GM18951 (cell line): Measurements from ENCODE around the gene ZNF761.
"Not testable (repeated sequence)": the region's sequence is repeated elsewhere in the genome, so short reads cannot be mapped to it uniquely, and the experiment has no call there.

Experiments
- POLR2A ChIP-seq: IDR thresholded peaks from 4 replicates; pipeline ENCODE4 v1.6.1; 2011; ENCODE audit warnings: mild to moderate bottlenecking; ENCODE audit not compliant: insufficient read length, insufficient read depth; ENCODE audit errors: extremely low read depth
- in situ Hi-C: fragments of 300-500 bp; cut with MboI; formaldehyde crosslinking; loops from one replicate; pipeline ENCODE4 v1.12.0; 2022; ENCODE audit warnings: low sequenced_read_pairs, mixed read lengths, inconsistent platforms; ENCODE audit not compliant: unreplicated experiment

Gene ZNF761

DNA sequence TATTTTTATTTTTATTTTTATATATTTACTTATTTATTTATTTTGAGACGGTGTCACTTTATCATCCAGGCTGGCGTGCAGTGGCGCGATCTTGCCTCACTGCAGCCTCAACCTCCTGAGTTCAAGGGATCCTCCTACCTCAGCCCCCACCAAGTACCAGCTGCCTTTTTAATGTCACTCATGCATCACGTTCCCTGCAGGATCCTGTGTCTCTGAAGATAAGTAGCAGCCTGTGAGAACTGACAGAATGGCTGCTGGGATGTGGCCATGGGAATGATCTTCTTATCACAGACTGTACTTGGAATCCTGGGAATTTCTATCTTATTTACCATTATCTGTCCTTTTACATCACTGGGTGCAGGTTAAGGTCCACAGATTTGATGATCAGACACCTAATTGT lies 9.2 kb upstream of the ZNF761 start:
- TF ChIP-seq POLR2A = no peak
- in situ Hi-C loops = no loop called here

DNA sequence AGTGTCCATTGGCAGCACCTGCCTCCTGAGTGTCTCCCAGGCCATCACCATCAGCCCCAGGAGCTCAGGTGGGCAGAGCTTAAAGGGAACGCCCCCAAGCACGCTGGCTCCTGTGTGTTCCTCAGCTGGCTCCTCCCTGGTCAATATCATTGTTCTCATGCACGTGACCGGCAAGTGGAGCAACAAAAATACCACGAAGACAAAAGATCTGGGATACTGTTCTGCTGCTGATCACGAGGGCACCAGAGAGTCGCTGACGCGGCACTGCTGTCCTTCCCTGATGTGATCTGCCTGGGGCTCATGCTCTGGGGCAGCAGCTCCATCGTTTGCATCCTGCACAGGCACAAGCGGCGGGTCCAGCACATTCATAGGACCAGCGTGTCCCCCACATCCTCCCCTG lies 8.7 kb upstream of the ZNF761 start:
- in situ Hi-C loops = not testable (repeated sequence)

DNA sequence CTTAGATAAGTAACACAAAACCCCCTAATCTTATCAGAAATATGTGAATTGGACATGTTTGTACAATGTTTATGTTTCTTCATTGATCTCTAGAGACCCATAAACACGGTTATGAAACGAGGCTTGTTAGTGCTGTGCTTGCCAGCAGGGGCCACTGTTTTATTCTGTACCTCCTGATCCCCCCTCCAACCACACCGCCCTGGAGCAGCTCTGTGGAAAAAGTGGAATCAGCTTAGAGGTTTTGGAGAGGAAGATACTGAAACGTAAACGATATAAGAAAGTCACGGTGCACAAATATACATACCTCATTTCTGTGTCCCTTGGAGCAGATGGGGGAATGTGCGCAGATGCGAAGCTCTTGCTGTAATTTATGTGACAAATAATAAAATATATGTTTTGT lies 8.1 kb upstream of the ZNF761 start:
- in situ Hi-C loops = not testable (repeated sequence)

DNA sequence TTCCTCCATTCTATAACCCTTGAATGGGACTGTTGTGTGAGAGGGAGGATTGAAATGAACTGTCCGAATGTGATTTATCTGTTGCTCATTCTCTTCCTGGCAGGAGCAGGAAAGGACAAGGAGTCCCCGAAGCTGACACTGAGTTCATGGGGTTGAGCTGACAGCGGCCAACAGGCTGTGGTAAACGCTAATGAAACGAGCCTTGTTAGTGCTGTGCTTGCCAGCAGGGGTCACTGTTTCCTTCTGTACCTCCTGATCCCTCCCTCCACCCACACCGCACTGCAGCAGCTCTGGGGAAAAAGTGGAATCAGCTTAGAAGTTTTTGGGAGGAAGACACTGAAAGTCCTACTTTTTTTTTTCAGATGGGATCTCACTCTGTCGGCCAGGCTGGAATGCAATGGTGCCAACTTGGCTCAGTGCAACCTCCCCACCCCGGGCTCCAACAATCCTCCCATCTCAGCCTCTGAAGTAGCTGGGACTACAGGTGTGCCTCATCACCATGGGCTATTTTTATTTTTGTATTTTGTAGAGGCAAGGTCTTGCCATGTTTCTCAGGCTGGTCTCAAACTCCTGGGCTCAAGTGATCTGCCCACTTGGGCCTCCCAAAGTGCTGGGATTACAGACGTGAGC lies 6.7 kb upstream of the ZNF761 start:
- no peak for TF ChIP-seq POLR2A

DNA sequence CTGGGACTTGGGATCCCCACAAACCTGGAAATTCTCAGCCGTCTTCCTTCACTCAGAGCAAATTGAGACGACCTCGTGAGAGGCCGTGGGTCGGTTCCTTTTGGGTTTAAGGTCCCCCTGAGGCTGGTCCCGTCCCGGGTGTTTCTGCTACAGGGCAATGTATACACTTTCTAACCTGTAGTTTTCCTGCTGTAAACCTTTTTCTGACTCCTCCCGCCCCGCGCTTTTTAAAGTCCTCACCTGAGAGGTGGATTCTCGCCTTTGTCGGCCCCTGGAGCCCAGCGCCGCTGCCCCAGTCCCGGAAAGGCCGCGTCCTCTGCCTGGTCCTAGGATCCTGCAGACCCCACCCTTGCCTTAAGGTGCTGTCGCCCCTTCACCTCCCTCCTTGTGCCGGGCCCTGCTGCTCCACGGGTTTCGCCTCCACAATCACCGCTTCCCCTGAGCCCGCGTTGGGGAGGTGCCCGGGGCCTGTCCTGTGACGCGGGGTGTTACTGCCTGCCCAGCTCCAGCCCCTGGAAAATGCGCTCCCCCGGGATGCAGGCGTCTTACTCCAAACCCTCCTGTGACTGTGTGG lies 391 bp downstream of the ZNF761 start:
- in situ Hi-C loops = no loop called here
- no peak for TF ChIP-seq POLR2A

More for the DNA sequence above, 6.7 kb upstream of the ZNF761 start:
- in situ Hi-C loops = no loop called here

DNA sequence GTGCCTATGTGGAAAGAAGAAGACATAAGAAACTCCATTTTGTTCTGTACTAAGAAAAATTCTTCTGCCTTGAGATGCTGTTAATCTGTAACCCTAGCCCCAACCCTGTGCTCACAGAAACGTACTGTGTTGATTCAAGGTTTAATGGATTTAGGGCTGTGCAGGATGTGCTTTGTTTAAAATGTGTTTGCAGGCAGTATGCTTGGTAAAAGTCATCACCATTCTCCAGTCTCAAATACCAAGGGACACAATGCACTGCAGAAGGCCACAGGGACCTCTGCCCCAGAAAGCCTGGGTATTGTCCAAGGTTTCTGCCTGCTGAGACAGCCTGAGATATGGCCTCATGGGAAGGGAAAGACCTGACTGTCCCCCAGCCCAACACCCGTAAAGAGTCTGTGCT lies 12.0 kb downstream of the ZNF761 start:
- in situ Hi-C loops = not testable (repeated sequence)

DNA sequence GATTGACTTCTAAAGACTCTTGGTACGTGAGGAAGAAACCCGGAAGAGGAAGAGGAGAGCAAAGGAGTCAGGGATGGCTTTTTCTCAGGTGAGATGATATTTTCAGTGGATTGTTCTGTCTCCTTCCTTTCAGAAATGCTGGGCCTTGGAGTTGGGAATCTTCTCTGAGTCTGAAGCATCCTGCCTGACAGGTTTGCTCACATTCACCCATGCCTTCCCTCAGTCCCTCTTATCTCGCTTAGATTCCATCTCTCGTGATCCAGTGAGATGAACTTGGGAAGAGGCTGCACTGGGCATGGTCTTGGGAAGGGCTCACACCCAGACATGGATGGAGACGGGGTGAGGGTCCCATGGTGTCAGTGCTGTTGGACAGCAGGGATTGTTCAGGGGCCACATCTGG lies 15.4 kb downstream of the ZNF761 start:
- in situ Hi-C loops = not testable (repeated sequence)

DNA sequence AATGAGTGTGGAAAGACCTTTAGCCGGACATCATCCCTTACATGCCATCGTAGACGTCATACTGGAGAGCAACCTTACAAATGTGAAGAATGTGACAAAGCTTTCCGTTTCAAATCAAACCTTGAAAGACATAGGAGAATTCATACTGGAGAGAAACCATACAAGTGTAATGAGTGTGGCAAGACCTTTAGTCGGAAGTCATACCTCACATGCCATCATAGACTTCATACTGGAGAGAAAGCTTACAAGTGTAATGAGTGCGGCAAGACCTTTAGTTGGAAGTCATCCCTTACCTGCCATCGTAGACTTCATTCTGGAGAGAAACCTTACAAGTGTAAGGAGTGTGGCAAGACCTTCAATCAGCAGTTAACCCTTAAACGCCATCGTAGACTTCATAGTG lies 24.0 kb downstream of the ZNF761 start:
- no peak for TF ChIP-seq POLR2A
- in situ Hi-C loops = no loop called here

DNA sequence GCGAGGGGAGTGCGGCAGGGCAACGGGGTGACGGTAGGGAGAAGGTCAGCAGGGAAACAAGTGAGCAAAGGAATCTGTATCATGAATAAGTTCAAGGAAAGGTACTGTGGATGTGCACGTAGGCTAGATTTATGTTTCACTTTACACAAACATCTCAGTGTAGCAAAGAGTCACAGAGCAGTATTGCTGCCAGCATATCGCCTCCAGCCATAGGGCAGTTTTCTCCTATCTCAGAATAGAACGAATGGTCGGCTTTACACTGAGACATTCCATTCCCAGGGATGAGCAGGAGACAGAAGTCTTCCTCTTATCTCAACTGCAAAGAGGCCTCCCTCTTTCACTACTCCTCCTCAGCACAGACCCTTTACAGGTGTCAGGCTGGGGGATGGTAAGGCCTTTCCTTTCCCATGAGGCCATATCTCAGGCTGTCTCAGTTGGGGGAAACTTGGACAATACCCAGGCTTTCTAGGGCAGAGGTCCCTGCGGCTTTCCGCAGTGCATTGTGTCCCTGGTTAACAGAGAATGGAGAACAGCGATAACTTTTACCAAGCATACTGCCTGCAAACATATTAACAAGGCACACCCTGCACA lies 28.4 kb downstream of the ZNF761 start:
- in situ Hi-C loops = not testable (repeated sequence)

DNA sequence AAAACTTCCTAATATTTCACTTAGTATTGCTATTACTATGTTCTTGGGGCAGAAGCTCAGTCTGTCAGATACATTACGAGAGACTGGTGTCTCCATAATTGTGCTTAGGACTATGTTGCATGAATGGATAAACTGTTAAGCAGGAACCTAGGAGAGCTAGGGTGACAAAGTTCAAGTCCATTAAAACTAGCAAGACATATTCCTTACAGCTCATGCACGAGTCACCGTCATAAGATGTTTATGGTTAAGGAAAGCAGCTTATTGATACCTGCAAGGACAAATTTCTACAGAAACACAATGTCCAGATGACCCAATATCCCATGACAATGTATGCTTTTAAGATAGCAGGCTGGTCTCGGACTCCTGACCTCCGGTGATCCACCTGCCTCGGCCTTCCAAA lies 30.1 kb downstream of the ZNF761 start:
- in situ Hi-C loops = no loop called here
- TF ChIP-seq POLR2A = no peak

DNA sequence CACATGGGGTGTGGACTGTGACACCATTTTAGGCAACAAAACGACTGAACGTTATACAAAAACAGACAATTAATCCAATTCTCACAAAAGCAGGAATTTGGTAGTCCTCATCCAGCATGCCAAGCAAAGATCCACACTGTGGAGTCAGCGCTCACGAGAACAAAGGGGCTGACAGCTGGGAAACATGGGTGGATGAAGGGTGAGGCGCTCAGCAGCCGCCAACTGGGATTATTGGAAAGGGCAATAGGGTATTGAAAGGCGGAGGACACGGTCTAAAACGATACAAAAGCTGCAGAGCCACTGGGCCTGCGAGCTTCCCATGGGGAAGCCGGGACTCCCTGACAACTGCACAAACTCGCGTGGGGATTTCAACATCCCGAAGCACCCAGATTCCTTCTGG lies 31.1 kb downstream of the ZNF761 start:
- in situ Hi-C loops = no loop called here
- no peak for TF ChIP-seq POLR2A

DNA sequence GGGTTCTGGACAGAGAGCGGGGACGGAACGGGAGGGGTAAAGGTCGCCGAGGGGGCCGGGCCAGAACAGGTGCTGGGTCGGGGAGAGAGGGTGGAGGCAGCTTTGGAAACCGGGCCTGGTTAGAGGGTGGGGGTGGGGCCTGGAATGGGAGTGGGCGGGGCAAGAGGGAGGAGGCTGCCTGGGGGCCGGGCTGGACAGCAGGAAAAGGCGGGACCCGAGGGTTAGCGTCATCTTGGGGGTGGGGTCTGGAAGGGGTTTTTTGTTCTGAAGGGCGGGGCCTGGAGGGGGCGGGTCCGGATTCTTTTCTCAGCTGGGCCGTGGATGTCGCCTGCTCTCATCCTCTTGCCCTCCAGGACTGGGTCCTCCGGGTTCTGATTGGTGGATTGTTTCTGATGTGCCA lies 31.5 kb downstream of the ZNF761 start:
- in situ Hi-C loops = no loop called here
- TF ChIP-seq POLR2A = no peak

DNA sequence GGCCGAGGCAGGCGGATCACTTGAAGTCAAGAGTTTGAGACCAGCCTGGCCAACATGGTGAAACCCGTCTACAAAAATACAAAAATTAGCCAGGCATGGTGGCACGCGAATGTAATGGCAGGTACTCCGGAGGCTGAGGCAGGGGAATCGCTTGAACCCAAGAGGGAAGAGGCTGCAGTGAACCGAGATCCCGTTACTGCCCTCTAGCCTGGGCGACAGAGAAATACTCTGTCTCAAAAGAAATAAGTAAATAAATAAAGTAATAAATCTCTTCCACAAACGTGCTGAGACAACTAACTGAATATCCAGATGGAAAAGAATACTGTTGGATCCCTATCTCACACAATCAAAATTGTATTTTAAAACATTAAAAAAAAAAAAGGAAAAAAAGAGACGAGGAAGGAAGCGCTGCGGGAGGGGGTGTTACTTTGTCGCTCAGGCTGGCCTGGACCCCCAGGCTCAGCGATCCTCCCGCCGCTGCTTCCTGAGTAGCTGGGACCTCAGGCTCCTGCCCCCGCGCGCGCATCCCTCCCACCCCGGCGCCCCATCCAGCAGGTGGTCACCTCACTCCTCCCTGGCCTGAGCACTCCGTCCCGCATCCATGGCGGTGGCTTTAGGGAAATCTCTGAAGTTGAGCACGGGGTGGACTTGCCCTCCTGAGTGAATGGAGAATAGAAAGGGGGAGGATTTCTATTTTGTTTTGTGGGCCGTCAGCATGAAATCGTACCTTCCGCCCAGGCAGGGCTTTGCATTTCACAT lies 35.1 kb downstream of the ZNF761 start:
- no peak for TF ChIP-seq POLR2A
- in situ Hi-C loops = no loop called here

DNA sequence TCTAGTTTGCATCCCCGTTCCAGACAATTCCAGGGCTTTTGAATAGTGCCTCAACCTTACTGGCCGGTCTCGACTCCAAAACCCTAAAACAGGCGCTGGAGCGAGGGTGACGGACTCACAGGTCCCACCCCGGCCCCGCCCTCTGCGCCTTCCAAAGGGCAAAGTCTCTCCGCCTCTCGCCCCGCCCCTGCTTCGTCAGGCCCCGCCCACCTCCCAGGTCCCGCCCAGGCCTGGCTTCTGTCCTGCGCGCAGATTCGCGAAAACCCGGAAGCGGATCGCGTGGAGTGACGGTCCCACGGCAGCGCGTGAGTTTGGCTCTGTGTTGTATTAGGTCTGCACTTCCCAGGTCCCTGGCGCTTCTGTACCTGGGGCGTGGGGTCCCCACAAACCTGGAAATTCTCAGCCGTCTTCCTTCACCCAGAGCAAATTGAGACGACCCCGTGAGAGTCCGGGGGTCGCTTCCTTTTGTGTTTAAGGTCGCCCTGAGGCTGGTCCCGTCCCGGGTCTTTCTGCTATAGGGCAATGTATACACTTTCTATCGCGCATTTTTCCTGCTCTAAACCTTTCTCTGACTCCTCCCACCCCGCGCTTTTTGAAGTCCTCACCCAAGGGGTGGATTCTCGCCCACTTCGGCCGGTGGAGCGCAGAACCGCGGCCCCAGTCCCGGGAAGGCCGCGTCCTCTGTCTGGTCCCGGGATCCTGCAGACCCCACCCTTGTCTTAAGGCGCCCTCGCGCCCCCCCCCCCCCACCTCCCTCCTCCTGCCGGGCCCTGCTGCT lies 35.9 kb downstream of the ZNF761 start, which contains the start of gene ZNF813:
Gene ZNF813, plus strand, starts transcription at position 249 of the 778 bp plus-strand sequence. CDS start 16,090 bp downstream, outside the sequence.
- in situ Hi-C loops = no loop called here
- TF ChIP-seq POLR2A = peak; percentile 75

DNA sequence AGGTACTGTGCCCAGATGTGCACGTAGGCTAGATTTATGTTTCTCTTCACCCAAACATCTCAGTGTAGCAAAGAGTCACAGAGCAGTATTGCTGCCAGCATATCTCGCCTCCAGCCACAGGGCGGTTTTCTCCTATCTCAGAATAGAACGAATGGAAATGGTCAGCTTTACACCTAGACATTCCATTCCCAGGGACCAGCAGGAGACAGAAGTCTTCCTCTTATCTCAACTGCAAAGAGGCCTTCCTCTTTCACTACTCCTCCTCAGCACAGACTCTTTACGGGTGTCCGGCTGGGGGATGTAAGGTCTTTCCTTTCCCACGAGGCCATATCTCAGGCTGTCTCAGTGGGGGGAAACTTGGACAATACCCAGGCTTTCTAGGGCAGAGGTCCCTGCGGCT lies 36.8 kb downstream of the ZNF761 start:
- in situ Hi-C loops = not testable (repeated sequence)
